ENCODE data around the gene CMPK1. TPM values are rescaled to one million over a fixed set of nuclear protein-coding genes. Genes with fewer than 3 reads are reported as not detected.

The CMPK1 gene
- total RNA-seq, 2 experiments from 2014 or later: 116 TPM

DNA sequence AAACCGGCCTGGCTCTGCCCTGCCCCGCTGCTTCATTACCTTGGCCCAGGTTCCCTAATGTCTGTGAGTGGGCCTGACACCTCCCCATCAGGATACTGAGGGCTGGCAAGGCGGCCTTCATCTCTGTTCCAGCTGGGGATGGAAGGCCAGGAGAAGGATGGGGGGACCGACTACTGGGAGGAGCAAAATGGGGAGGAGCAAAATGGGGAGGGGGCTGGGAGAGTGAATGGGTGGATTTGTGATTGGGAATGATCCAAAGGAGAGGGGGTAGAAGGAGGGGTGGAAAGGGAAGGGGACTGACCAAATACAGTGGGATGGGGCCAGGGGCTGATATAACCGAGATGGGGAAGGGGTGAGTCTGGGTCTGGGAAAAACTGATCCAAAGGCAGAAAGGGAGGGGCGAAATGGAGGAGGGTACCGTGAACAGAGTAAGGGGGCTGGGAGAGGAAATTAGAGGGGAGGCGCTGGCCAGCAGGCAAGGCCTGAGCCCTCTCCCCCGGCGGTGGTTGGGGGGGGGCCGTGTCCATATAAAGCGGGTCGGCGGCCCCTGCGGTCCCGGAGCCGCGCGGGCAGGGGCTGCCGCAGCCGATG, 82.2 kb downstream of the CMPK1 start, which contains the start of gene FOXE3:
TSS of gene FOXE3 (plus strand) at position 558 of the 591 bp plus-strand sequence. CDS start at position 589, 31 bp downstream.
- Mint-ChIP-seq H3K4me3 (peak within 1 kb of the TSS; percentile 48), H3K9me3 (no peaks in the 10 kb centered on the region), H3K4me1 (ENCODE audit: low read depth) (peaks cover 2% of the 10 kb centered on the region), H3K36me3 (no peaks in the 10 kb centered on the region), H3K27me3 (peaks cover 30% of the 10 kb centered on the region), H3K27ac (no peak within 1 kb of the TSS)
- DNase-seq: no peak
- POLR2A ChIA-PET: interaction anchor here (0.6 kb wide), 1 partner anchor 125 kb away, joined by 3 read pairs; no protein-coding TSS in a partner anchor
- intact Hi-C loops (cut with micrococcal nuclease): no loop called here
- CTCF ChIA-PET: interaction anchor here (0.7 to 1.9 kb wide), 4 partner anchors 10 to 26 kb away, joined by 3 to 10 read pairs (median 7); partner anchors contain the start of gene FOXD2

DNA sequence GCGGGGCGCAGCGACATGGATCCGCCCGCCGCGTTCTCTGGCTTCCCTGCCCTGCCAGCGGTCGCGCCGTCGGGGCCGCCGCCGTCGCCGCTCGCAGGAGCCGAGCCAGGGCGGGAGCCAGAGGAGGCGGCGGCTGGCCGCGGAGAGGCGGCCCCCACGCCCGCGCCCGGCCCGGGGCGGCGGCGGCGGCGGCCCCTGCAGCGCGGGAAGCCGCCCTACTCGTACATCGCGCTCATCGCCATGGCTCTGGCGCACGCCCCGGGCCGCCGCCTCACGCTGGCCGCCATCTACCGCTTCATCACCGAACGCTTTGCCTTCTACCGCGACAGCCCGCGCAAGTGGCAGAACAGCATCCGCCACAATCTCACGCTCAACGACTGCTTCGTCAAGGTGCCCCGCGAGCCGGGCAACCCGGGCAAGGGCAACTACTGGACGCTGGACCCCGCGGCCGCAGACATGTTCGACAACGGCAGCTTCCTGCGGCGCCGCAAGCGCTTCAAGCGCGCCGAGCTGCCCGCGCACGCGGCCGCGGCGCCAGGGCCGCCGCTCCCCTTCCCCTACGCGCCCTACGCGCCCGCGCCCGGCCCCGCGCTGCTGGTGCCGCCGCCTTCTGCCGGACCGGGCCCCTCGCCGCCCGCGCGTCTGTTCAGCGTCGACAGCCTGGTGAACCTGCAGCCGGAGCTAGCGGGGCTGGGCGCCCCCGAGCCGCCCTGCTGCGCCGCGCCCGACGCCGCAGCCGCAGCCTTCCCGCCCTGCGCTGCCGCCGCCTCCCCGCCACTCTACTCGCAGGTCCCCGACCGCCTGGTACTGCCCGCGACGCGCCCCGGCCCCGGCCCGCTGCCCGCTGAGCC, 83.0 kb downstream of the CMPK1 start:
- H3K27ac Mint-ChIP-seq: no peak overlapping the region
- H3K9me3 Mint-ChIP-seq: no peaks in the 10 kb centered on the region
- H3K4me3 Mint-ChIP-seq: peak overlapping the region; percentile 48
- ChIA-PET CTCF (interaction anchor here (0.7 to 0.9 kb wide), 2 partner anchors 20 to 21 kb away, joined by 4 to 5 read pairs; partner anchors contain the start of gene FOXD2), POLR2A (no interaction called here)
- peak; percentile 22 for DNase-seq
- H3K4me1 Mint-ChIP-seq (ENCODE audit: low read depth): peaks cover 2% of the 10 kb centered on the region
- intact Hi-C loops (cut with micrococcal nuclease): no loop called here
- peaks cover 30% of the 10 kb centered on the region for H3K27me3 Mint-ChIP-seq
- H3K36me3 Mint-ChIP-seq: no peaks in the 10 kb centered on the region

DNA sequence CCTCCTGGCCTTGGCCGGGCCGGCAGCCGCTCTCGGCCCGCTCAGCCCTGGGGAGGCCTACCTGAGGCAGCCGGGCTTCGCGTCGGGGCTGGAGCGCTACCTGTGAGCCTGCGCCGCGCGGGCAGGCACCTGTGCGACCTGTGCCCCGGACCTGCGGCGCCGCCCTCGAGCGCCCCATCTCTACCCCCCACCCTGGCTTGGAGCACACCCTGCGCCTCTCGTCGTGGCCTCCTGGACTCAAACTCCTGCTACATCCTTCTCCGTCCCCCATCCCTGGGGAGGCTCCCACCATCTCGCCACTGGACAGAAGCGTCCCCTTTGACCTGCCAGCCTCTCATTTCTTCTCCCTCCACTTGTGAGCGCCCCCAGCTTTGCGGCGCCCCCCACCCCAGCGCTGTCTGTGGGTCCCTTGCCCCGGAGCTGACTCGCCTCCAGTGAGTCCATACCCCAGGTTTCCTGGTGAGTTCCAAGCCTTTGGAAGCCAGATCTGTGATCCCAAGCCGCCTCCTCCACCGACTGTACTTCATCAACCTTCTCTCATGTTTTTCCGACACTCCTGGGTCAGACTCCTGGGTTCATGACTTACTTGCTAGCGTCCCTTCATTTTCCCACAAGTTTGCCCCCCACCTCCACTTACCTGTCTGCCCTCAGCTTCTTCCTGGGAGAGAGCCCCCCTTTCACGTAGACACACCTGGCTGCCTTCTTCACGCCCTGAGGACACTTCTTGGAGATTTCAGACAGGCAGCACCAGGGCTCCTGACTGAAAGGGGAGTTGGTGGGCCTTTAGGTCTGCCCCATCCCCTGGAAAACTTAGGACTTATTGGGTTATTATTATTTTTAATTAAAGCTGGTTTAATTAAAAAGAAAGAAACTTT, 83.8 kb downstream of the CMPK1 start:
- Mint-ChIP-seq H3K9me3 (no peaks in the 10 kb centered on the region), H3K27me3 (peaks cover 30% of the 10 kb centered on the region), H3K4me3 (peak overlapping the region; percentile 17), H3K27ac (no peak overlapping the region), H3K36me3 (no peaks in the 10 kb centered on the region), H3K4me1 (ENCODE audit: low read depth) (peaks cover 2% of the 10 kb centered on the region)
- intact Hi-C loops (cut with micrococcal nuclease): no loop called here
- no peak for DNase-seq
- CTCF ChIA-PET: interaction anchor here (0.7 to 2.5 kb wide), 5 partner anchors 14 to 20 kb away, joined by 4 to 8 read pairs (median 5); partner anchors contain the start of gene FOXD2
- POLR2A ChIA-PET: no interaction called here

DNA sequence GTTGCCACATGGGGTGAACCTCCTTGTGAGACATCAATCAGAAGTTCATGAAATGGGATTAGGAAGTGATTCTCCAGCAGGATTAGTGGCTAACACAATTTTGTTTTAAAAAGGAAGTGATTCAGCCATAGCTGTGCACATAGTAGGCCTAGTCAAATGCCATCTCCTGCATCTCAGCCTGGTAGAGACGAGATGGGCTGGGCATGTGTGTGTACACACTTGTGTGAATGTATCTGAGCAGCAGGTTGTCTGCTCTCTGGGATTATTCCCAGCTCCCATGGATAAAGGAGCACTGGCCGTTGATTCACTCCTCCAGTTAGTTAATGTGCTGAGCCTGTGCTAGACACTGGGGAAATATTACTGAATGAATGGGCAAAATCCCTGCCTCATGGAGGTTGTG, 84.5 kb downstream of the CMPK1 start:
- ChIA-PET CTCF (interaction anchor here (0.7 to 2.5 kb wide), 4 partner anchors 13 to 19 kb away, joined by 4 to 8 read pairs (median 5); no protein-coding TSS in a partner anchor), POLR2A (no interaction called here)
- Mint-ChIP-seq H3K27ac (no peak overlapping the region), H3K27me3 (peaks cover 30% of the 10 kb centered on the region), H3K4me1 (ENCODE audit: low read depth) (peaks cover 2% of the 10 kb centered on the region), H3K4me3 (no peak overlapping the region), H3K9me3 (no peaks in the 10 kb centered on the region), H3K36me3 (no peaks in the 10 kb centered on the region)
- intact Hi-C loops (cut with micrococcal nuclease): no loop called here
- no peak for DNase-seq

DNA sequence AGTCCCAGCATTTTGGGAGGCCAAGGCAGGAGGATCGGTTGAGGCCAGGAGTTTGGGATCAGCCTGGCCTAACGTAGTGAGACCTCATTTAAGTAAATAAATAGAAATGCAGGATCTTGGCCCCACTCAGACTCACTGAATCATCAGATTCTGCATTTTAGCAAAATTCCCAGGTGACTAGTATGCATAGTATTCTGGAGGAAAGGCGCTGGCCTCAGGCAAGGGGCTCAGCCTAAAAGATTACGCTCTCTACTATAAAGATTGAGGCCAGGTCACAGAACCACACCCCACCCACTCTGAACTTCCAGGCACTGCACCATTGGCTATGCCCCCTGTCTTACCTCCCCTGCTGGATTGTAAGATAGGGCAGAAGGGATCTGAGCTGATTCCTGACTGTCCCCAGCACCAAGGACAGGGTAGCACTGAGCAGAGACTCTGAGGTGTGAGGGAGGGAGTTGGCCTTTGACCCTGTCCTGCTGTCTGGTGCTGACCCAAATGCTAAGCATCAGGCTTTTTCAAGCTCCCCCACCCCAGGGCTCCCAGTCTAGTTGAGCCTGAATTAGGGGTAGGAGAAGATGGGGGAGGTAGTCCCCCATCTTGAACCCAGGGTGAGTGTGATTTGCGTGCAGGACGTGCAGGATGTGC, 85.2 kb downstream of the CMPK1 start:
- H3K27ac Mint-ChIP-seq: no peak overlapping the region
- peaks cover 30% of the 10 kb centered on the region for H3K27me3 Mint-ChIP-seq
- H3K36me3 Mint-ChIP-seq: no peaks in the 10 kb centered on the region
- H3K4me3 Mint-ChIP-seq: no peak overlapping the region
- no peak for DNase-seq
- H3K4me1 Mint-ChIP-seq (ENCODE audit: low read depth): peaks cover 2% of the 10 kb centered on the region
- ChIA-PET POLR2A (no interaction called here), CTCF (interaction anchor here (1.3 to 2.5 kb wide), 3 partner anchors 13 to 19 kb away, joined by 3 to 8 read pairs (median 6); partner anchors contain the start of gene FOXD2)
- H3K9me3 Mint-ChIP-seq: no peaks in the 10 kb centered on the region
- intact Hi-C loops (cut with micrococcal nuclease): no loop called here

DNA sequence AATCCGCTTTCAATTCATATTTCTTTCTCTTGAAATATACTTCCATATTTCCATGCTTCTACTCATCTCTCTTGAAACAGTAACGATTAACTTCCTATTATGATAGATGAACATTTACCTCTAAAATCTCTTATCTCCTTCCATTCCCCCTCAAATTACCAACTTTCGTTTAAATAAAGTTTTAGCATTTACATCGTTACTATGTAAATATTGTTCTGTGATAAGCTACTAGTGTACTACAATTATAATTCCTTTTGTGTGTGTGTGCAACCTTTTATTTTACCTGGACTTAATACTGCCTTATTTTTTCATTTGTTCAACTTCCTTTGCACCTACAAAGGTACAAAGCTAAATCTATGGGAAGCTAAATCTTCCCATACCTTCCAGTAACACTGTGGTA, 87.0 kb downstream of the CMPK1 start:
- intact Hi-C loops (cut with micrococcal nuclease): no loop called here
- DNase-seq: no peak
- Mint-ChIP-seq H3K36me3 (no peaks in the 10 kb centered on the region), H3K9me3 (no peaks in the 10 kb centered on the region), H3K27me3 (peaks cover 24% of the 10 kb centered on the region), H3K27ac (no peak overlapping the region), H3K4me1 (ENCODE audit: low read depth) (peaks cover 2% of the 10 kb centered on the region), H3K4me3 (no peak overlapping the region)
- ChIA-PET CTCF (interaction anchor here (0.7 to 1.9 kb wide), 6 partner anchors 12 to 306 kb away, joined by 4 to 8 read pairs (median 5); partner anchors contain the start of gene FOXD2), POLR2A (no interaction called here)

DNA sequence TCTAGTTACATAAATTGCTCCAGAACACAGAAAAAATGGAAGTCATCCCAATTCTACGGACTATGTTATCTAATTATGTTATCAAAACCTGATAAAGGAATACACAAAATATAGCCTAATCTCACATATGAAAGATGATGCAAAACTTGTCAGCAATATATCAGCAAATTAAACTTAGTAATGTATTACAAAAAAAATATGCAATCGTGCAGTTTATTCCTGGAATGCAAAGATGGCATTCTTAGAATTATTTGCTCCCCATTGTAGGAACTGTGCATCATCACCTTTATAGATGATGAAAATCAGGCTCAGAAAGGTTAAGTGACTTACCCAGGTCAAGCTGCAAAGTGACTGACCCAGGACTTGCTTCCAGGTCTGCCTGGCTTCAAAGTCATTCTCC, 90.3 kb downstream of the CMPK1 start:
- intact Hi-C loops (cut with micrococcal nuclease): no loop called here
- DNase-seq: no peak
- Mint-ChIP-seq H3K4me1 (ENCODE audit: low read depth) (no peaks in the 10 kb centered on the region), H3K4me3 (no peak overlapping the region), H3K36me3 (no peaks in the 10 kb centered on the region), H3K27me3 (peaks cover 3% of the 10 kb centered on the region), H3K9me3 (no peaks in the 10 kb centered on the region), H3K27ac (no peak overlapping the region)
- POLR2A ChIA-PET: no interaction called here
- CTCF ChIA-PET: interaction anchor here (1.0 to 3.7 kb wide), 7 partner anchors 11 to 302 kb away, joined by 3 to 21 read pairs (median 7); partner anchors contain the start of gene FOXD2

DNA sequence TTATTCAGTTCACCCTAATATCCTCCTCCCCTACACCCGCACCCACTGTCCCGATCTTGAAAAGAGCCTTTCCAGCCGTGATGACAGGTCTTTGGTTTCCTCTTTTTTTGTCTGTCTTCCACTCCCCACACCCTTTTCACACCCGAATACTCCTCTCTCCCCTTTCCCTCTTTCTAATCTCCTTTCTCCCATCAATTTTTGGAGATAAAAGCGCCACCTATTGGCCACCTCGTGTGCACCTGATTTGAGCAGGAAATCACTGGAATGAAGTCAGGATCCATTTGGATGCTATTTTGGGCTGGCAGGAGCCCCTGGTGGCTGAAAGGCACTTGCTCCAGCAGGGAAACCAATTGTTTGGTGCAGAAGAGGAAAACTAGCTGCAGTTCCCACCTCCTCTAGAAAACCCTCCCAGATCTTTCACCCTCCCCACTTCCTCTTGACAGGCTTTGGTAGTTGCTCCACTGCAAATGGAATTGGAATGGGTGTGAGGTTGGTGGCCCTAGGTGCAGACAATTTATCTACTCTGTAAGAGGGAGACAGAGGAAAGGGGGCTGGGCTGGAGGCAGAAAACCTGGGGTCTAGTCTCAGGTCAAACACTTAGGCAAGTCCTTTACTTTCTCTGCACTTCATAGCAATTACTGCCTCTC, 90.9 kb downstream of the CMPK1 start:
- DNase-seq: no peak
- CTCF ChIA-PET: interaction anchor here (1.0 to 3.7 kb wide), 6 partner anchors 12 to 302 kb away, joined by 3 to 21 read pairs (median 6); partner anchors contain the start of gene FOXD2
- no peaks in the 10 kb centered on the region for H3K36me3 Mint-ChIP-seq
- H3K27ac Mint-ChIP-seq: no peak overlapping the region
- no peak overlapping the region for H3K4me3 Mint-ChIP-seq
- H3K27me3 Mint-ChIP-seq: peaks cover 3% of the 10 kb centered on the region
- POLR2A ChIA-PET: no interaction called here
- no peaks in the 10 kb centered on the region for H3K4me1 Mint-ChIP-seq (ENCODE audit: low read depth)
- intact Hi-C loops (cut with micrococcal nuclease): no loop called here
- no peaks in the 10 kb centered on the region for H3K9me3 Mint-ChIP-seq

Other genes starting within 250 kb of the CMPK1 start
- not detected for gene CYP4A22, start 196.3 kb upstream of the CMPK1 start, total RNA-seq
- gene PDZK1IP1, start 143.8 kb upstream of the CMPK1 start, total RNA-seq: not detected
- gene TAL1, start 101.6 kb upstream of the CMPK1 start, total RNA-seq: under 1 TPM in 1 of 2 experiments, not detected in 1; 0.07 TPM
- 10 to 100 TPM; 31.3 to 33.6 TPM for gene STIL, start 19.6 kb upstream of the CMPK1 start, total RNA-seq
- gene FOXE3, start 82.5 kb downstream of the CMPK1 start, total RNA-seq: not detected
- under 1 TPM; 0.10 to 0.26 TPM for gene FOXD2, start 104.3 kb downstream of the CMPK1 start, total RNA-seq

Measured in activated CD4-positive, alpha-beta memory T cell treated with anti-CD3 and anti-CD28 coated beads for 36 hours (primary cell).